ENCODE data around the gene TPCN2. TPM values are rescaled to one million over a fixed set of nuclear protein-coding genes. Genes with fewer than 3 reads are reported as not detected.

TPCN2 gene
- total RNA-seq, 4 donors from 2014 or later = 27.1 to 36.1 (median 31.3) TPM

DNA sequence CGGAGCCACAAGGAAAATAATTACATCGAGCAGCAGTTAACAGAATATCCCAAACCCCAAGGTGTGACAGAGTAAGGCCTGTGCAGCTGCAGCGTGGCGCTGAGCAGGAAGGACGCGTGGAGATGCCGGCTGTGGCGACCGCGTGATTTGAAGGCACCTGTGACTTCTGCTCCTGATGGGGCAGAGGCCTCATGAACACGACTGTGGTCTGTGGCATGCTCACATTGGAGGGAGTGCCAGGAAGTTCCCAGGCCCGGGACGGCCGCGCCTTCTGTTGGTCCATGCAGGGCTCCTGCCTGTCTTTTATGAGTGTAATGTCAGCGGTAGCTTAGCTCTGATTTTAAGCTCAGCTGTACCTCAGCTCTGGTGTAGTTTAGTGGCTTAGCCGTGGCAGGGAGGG lies 50.4 kb downstream of the TPCN2 start:
- 67 to 69% methylated on average over 17 of the region's 17 CpGs for WGBS, 2 donors
- Histone ChIP-seq H3K27me3 (no peaks in the 10 kb centered on the region), H3K4me1 (peaks cover 0 to 20% (median 0%) of the 10 kb centered on the region in 4 donors), H3K36me3 (no peaks in the 10 kb centered on the region), H3K27ac (no peak overlapping the region), H3K9me3 (no peaks in the 10 kb centered on the region), H3K4me3 (no peak overlapping the region)
- TF ChIP-seq POLR2A (IDR thresholded peaks at IDR 0.05) = no peak
- no peak for TF ChIP-seq EP300 (IDR thresholded peaks at IDR 0.05)
- TF ChIP-seq, protein P1, sequence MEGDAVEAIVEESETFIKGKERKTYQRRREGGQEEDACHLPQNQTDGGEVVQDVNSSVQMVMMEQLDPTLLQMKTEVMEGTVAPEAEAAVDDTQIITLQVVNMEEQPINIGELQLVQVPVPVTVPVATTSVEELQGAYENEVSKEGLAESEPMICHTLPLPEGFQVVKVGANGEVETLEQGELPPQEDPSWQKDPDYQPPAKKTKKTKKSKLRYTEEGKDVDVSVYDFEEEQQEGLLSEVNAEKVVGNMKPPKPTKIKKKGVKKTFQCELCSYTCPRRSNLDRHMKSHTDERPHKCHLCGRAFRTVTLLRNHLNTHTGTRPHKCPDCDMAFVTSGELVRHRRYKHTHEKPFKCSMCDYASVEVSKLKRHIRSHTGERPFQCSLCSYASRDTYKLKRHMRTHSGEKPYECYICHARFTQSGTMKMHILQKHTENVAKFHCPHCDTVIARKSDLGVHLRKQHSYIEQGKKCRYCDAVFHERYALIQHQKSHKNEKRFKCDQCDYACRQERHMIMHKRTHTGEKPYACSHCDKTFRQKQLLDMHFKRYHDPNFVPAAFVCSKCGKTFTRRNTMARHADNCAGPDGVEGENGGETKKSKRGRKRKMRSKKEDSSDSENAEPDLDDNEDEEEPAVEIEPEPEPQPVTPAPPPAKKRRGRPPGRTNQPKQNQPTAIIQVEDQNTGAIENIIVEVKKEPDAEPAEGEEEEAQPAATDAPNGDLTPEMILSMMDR (IDR thresholded peaks at IDR 0.05) = no peak
- no peak for DNase-seq (ENCODE audit: low spot score in 2 of 2)

DNA sequence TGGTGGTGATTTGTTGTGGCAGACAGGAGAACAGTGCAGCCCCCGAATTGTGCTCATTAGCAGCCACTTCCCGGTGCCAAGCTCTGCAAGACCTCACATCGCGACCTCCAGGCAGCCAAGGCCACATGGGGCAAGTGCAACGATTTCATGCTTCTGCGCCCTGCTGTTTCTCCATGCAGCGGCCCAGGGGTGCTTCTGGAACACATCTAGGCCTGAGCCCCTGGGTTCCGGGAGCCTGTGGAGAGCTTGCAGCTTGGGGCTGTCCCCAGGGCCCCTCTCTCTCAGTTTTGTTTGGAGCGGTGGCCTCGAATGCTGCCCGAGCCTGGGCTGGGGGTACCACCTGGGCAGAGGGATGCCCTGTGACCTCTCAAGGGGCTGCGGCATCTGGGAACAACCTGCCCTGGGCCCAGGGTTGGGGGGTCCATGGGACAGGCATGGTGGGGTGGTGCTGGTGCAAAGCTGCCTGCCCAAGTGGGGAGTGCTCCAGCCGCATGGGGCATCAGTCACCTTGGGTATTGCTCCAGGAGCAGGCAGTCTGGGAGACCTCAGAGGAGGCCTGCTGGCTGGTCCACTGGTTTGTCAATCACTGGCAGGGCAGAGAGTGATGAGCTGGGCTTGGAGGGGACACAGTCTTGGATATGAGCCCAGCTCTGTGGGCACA lies 51.9 kb downstream of the TPCN2 start:
- peaks cover 0 to 12% (median 0%) of the 10 kb centered on the region in 4 donors for H3K4me1 ChIP-seq

GRCh38 chr11:69101115-69101791 lies 52.5 kb downstream of the TPCN2 start:
- TF ChIP-seq EP300 (IDR thresholded peaks at IDR 0.05) (peak in 1 of 2 donors; percentile 62), POLR2A (IDR thresholded peaks at IDR 0.05) (no peak)
- TF ChIP-seq, protein P1 (IDR thresholded peaks at IDR 0.05) = peak; percentile 97 to 99 (median 98)
- DNase-seq (ENCODE audit: low spot score in 2 of 2) = peak; percentile 35 to 46
- no peak overlapping the region for H3K4me3 ChIP-seq
- H3K27ac ChIP-seq = peak overlapping the region in 1 of 4 donors; percentile 21
- 25 to 33% methylated on average over 11 to 13 of the region's 14 CpGs for WGBS, 2 donors
- no peaks in the 10 kb centered on the region for H3K9me3 ChIP-seq
- no peaks in the 10 kb centered on the region for H3K36me3 ChIP-seq
- H3K4me1 ChIP-seq = peaks cover 0 to 12% (median 0%) of the 10 kb centered on the region in 4 donors
- no peaks in the 10 kb centered on the region for H3K27me3 ChIP-seq

More for the DNA sequence above, 51.9 kb downstream of the TPCN2 start:
- Histone ChIP-seq H3K27me3 (no peaks in the 10 kb centered on the region), H3K27ac (no peak overlapping the region), H3K9me3 (no peaks in the 10 kb centered on the region), H3K4me3 (no peak overlapping the region), H3K36me3 (no peaks in the 10 kb centered on the region)
- TF ChIP-seq POLR2A (IDR thresholded peaks at IDR 0.05) (no peak), EP300 (IDR thresholded peaks at IDR 0.05) (no peak)
- TF ChIP-seq, protein P1 (IDR thresholded peaks at IDR 0.05) = no peak
- DNase-seq (ENCODE audit: low spot score in 2 of 2) = no peak
- WGBS, 2 donors = 61 to 75% methylated on average over 12 to 13 of the region's 13 CpGs

DNA sequence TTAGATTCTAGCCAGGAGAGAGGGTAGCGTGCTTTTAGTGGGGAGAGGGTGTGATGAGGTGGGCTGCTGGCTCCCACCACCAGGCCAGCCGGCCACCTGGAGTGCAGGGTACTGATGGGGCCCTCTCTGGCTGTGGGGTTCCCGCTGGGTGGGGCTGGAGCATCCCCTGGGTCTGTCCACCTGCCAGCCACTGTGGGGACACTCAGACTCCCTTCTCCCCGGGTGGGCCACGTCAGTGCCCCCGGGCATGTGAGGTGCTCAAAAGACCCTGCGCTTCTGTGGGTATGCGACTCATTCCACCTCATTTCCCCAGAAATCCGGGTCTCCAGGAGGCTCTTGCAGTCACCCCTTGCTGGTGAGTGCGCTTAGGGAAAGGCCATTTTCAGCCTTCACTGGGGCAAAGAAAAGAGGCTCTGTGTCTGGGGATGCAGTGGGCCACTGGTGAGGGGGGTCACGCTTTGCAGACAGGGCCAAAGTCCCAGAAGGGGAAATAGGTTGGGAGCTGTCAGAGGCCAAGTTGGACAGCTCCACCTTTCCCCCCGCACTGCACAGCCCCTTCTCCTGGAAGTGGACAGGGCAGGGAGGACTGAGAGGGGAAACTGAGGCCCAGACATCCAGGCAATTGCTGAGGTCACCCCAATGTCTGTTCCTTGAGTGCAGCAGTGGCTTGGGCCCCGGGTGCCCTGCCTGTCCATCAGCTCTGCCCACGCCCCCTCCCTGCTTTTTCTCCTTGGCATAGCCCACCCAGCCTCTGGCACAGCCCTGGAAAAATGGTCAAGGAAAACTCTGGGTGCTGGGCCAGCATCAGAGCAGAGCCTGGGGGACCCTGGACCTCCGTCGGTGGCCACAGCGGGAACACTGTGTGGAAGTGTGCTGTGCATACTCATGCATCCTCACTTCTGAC lies 53.3 kb downstream of the TPCN2 start:
- Histone ChIP-seq H3K9me3 (no peaks in the 10 kb centered on the region), H3K27me3 (no peaks in the 10 kb centered on the region), H3K4me3 (no peak overlapping the region), H3K27ac (peak overlapping the region in 1 of 4 donors; percentile 21), H3K4me1 (peaks cover 0 to 12% (median 0%) of the 10 kb centered on the region in 4 donors), H3K36me3 (no peaks in the 10 kb centered on the region)
- TF ChIP-seq EP300 (IDR thresholded peaks at IDR 0.05) (no peak), POLR2A (IDR thresholded peaks at IDR 0.05) (no peak)
- TF ChIP-seq, protein P1 (IDR thresholded peaks at IDR 0.05) = no peak
- no peak for DNase-seq (ENCODE audit: low spot score in 2 of 2)
- 60 to 66% methylated on average over 14 to 17 of the region's 17 CpGs for WGBS, 2 donors
